ENCODE measurements around the gene PIPOX.

The PIPOX gene

GRCh38 chr17:29019475-29020181, 23.3 kb upstream of the PIPOX start:
- no peak for DNase-seq

- no peak for DNase-seq
These were observed 22.4 kb upstream of the PIPOX start for GRCh38 chr17:29020576-29020975.

GRCh38 chr17:29021226-29021625, 21.7 kb upstream of the PIPOX start:
- no peak for DNase-seq

- DNase-seq = no peak
These were observed 20.9 kb upstream of the PIPOX start for GRCh38 chr17:29022074-29022473.

- no peak for DNase-seq
These were observed 18.5 kb upstream of the PIPOX start for GRCh38 chr17:29024316-29024952.

GRCh38 chr17:29031488-29031887, 11.5 kb upstream of the PIPOX start:
- DNase-seq = no peak

GRCh38 chr17:29032013-29032856, 10.7 kb upstream of the PIPOX start:
- DNase-seq = no peak

GRCh38 chr17:29032857-29033197, 10.1 kb upstream of the PIPOX start:
- no peak for DNase-seq

- DNase-seq = no peak
These were observed 8.4 kb upstream of the PIPOX start for GRCh38 chr17:29034510-29034909.

- no peak for DNase-seq
These were observed 6.4 kb upstream of the PIPOX start for GRCh38 chr17:29036584-29036983.

- DNase-seq = no peak
These were observed 5.2 kb upstream of the PIPOX start for GRCh38 chr17:29037739-29038084.

- no peak for DNase-seq
These were observed 4.7 kb upstream of the PIPOX start for GRCh38 chr17:29038085-29038795.

- DNase-seq = peak; percentile 91
These were observed 3.0 kb upstream of the PIPOX start for GRCh38 chr17:29039764-29040598.

GRCh38 chr17:29041091-29041490, 1.9 kb upstream of the PIPOX start:
- no peak for DNase-seq

- no peak for DNase-seq
These were observed 1.4 kb upstream of the PIPOX start for GRCh38 chr17:29041571-29041970.

- DNase-seq = no peak
These were observed 789 bp upstream of the PIPOX start for GRCh38 chr17:29042026-29042678.

GRCh38 chr17:29043539-29044145, 701 bp downstream of the PIPOX start:
- DNase-seq = no peak

GRCh38 chr17:29045026-29045425, 2.1 kb downstream of the PIPOX start:
- no peak for DNase-seq

- no peak for DNase-seq
These were observed 3.0 kb downstream of the PIPOX start for GRCh38 chr17:29045734-29046472.

- DNase-seq = no peak
These were observed 3.5 kb downstream of the PIPOX start for GRCh38 chr17:29046473-29046839.

All from fibroblast of skin of right quadriceps (primary cell).